HFFc6 (cell line): ENCODE measurements around the gene PGF. TPM values are rescaled to one million over a fixed set of nuclear protein-coding genes. Genes with fewer than 3 reads are reported as not detected.

Experiments used
- DNase-seq: peaks from one replicate; pipeline ENCODE4 v3.0.0-alpha.2; 2018
- H3K27ac Mint-ChIP-seq: 2 replicates; pipeline ENCODE4 v1.8.0; 2020; ENCODE audit warnings: mild to moderate bottlenecking, mixed read lengths
- H3K27me3 Mint-ChIP-seq: 2 replicates; pipeline ENCODE4 v1.8.0; 2021; ENCODE audit warnings: mild to moderate bottlenecking, moderate library complexity, mixed read lengths; ENCODE audit not compliant: insufficient read depth
- H3K36me3 Mint-ChIP-seq: 2 replicates; pipeline ENCODE4 v1.8.0; 2021; ENCODE audit warnings: low read depth, mixed read lengths
- H3K4me1 Mint-ChIP-seq: 2 replicates; pipeline ENCODE4 v1.8.0; 2020; ENCODE audit warnings: low read depth, mixed read lengths
- H3K4me3 Mint-ChIP-seq: 2 replicates; pipeline ENCODE4 v1.8.0; 2020; ENCODE audit warnings: mild to moderate bottlenecking, moderate library complexity, mixed read lengths
- H3K9me3 Mint-ChIP-seq: 2 replicates; pipeline ENCODE4 v1.8.0; 2020; ENCODE audit warnings: mild to moderate bottlenecking, mixed read lengths
- total RNA-seq, 6 experiments: library from RNA; stranded (reverse); fragmentation: NEBNext Ultra II Directional; extraction: Animal tissue kit (Norgen Biotek cat#: 25700); gene quantifications; 2 replicates in 1 of 6; 3 replicates in 5 of 6; pipeline ENCODE4 v1.2.3, GENCODE V29; 2021
- TF ChIP-seq, protein P1 (sequence below): fragments of 200-600 bp; sonication (generic); IDR thresholded peaks from 2 replicates; pipeline ENCODE4 v1.5.0; 2021; ENCODE audit warnings: antibody characterized with exemption, mild to moderate bottlenecking

Gene PGF
- total RNA-seq, 6 experiments from 2014 or later, result 0.87 to 2.9 (median 2.7) TPM

- Mint-ChIP-seq H3K27ac (peak overlapping the region; percentile 47), H3K4me3 (peak overlapping the region; percentile 4; the same call in 1 of the 2 replicates), H3K4me1 (peaks cover 44% of the 10 kb centered on the region), H3K27me3 (peaks cover 2% of the 10 kb centered on the region; the same call in 1 of the 2 replicates), H3K36me3 (no peaks in the 10 kb centered on the region), H3K9me3 (no peaks in the 10 kb centered on the region)
- TF ChIP-seq, protein P1, sequence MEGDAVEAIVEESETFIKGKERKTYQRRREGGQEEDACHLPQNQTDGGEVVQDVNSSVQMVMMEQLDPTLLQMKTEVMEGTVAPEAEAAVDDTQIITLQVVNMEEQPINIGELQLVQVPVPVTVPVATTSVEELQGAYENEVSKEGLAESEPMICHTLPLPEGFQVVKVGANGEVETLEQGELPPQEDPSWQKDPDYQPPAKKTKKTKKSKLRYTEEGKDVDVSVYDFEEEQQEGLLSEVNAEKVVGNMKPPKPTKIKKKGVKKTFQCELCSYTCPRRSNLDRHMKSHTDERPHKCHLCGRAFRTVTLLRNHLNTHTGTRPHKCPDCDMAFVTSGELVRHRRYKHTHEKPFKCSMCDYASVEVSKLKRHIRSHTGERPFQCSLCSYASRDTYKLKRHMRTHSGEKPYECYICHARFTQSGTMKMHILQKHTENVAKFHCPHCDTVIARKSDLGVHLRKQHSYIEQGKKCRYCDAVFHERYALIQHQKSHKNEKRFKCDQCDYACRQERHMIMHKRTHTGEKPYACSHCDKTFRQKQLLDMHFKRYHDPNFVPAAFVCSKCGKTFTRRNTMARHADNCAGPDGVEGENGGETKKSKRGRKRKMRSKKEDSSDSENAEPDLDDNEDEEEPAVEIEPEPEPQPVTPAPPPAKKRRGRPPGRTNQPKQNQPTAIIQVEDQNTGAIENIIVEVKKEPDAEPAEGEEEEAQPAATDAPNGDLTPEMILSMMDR, result no peak
- peak; percentile 69 for DNase-seq
These were observed 8.4 kb upstream of the PGF start for GRCh38 chr14:74963705-74964271.

DNA sequence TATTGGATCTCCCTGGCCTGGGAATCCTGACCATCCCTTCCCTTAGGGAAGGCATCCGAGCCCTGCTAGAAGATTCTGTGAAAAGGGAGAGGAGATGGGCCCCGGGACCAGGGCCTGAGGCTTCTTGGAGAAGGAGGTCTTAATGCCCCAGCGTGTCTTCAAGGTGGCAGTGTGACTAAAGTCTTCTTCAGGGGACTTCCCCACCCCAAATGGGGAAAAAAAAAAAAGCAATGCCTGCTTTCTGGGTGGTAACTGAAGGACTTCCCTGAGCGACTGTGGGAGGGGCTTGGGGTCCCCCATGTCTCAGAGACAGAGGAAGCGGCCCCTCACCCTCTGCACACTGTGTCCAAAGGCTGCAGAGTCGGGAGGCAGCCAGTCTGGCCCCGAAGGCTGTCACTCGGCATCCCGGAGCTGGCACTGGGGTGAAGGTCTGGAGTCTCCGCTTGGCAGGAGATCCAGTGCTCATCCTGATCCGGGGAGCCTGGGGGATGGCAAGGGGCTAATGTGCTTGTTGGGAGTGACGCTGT, 7.8 kb upstream of the PGF start:
- no peak overlapping the region; the same call in 1 of the 2 replicates for H3K27ac Mint-ChIP-seq
- TF ChIP-seq, protein P1, result no peak
- H3K4me3 Mint-ChIP-seq, result no peak overlapping the region
- peaks cover 44% of the 10 kb centered on the region for H3K4me1 Mint-ChIP-seq
- peaks cover 2% of the 10 kb centered on the region; the same call in 1 of the 2 replicates for H3K27me3 Mint-ChIP-seq
- DNase-seq, result no peak
- H3K36me3 Mint-ChIP-seq, result no peaks in the 10 kb centered on the region
- H3K9me3 Mint-ChIP-seq, result no peaks in the 10 kb centered on the region

- Mint-ChIP-seq H3K27me3 (peaks cover 4% of the 10 kb centered on the region; the same call in 1 of the 2 replicates), H3K36me3 (no peaks in the 10 kb centered on the region), H3K4me3 (no peak overlapping the region), H3K27ac (no peak overlapping the region), H3K4me1 (peaks cover 44% of the 10 kb centered on the region), H3K9me3 (no peaks in the 10 kb centered on the region)
- TF ChIP-seq, protein P1, result no peak
- no peak for DNase-seq
These were observed 7.1 kb upstream of the PGF start for GRCh38 chr14:74962493-74962892.

GRCh38 chr14:74962046-74962445, 6.6 kb upstream of the PGF start:
- Mint-ChIP-seq H3K27ac (no peak overlapping the region), H3K9me3 (no peaks in the 10 kb centered on the region)

GRCh38 chr14:74961238-74961911, 6.0 kb upstream of the PGF start:
- Mint-ChIP-seq H3K36me3 (no peaks in the 10 kb centered on the region), H3K27ac (no peak overlapping the region), H3K4me3 (no peak overlapping the region), H3K4me1 (peaks cover 38% of the 10 kb centered on the region), H3K27me3 (peaks cover 6% of the 10 kb centered on the region), H3K9me3 (no peaks in the 10 kb centered on the region)
- TF ChIP-seq, protein P1, result no peak
- DNase-seq, result no peak

More at GRCh38 chr14:74962046-74962445, 6.6 kb upstream of the PGF start:
- H3K4me1 Mint-ChIP-seq, result peaks cover 44% of the 10 kb centered on the region
- TF ChIP-seq, protein P1, result no peak
- H3K4me3 Mint-ChIP-seq, result no peak overlapping the region
- no peaks in the 10 kb centered on the region for H3K36me3 Mint-ChIP-seq
- H3K27me3 Mint-ChIP-seq, result peaks cover 4% of the 10 kb centered on the region; the same call in 1 of the 2 replicates
- no peak for DNase-seq
